Fibroblast of the aortic adventitia (primary cell): ENCODE data around the gene CCDC34. TPM values are rescaled to one million over a fixed set of nuclear protein-coding genes. Genes with fewer than 3 reads are reported as not detected.
A peak's percentile ranks its signal among the peaks of the same experiment; 100 is the strongest.

ENCODE experiments used
- DNase-seq: peaks from one replicate; pipeline ENCODE4 v3.0.0-alpha.2; 2010; ENCODE audit warnings: low read depth
- H3K4me3 ChIP-seq: 2 replicates; pipeline ENCODE4 v1.5.1; 2011; ENCODE audit warnings: low read depth, mild to moderate bottlenecking, control low read depth, low read length, moderate library complexity
- total RNA-seq: library from RNA; depleted of rRNA; stranded (reverse); fragments of >200 nt; gene quantifications from 2 replicates; pipeline ENCODE4 v1.2.3, GENCODE V29; 2012; ENCODE audit warnings: low replicate concordance
- TF ChIP-seq, protein P1 (sequence below): IDR thresholded peaks from 2 replicates; pipeline ENCODE4 v1.5.1; 2011; ENCODE audit warnings: mild to moderate bottlenecking, low read length, control low read depth, inconsistent platforms; ENCODE audit not compliant: insufficient read depth

The CCDC34 gene
- total RNA-seq, 1 donor: 10.7 TPM

DNA sequence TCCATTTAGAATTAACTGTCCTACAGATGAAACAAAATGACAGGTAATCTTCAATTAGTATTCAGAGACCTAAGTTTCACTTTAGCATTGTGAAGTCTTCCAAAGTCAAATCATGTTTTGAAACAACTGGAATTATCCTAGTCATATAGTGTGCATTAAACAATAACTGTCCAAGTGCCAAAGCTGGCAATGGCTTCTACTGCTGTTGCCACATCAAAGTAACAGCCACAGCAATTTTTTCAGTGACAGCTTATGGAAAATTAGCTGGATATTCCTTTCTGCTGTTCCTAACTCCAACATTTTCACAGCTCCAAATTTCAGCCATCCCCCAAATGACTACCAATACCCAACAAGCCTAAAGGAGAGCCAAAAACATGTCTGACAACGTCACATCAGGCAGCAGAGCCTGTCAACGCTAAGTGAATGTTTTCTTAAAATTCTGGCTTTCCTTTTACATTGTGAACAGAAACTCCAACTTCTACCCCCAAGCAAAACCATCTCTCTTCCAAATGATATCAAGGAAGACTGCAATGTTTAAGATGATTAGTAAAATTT is 45.3 kb upstream of the CCDC34 start:
- peak; percentile 67 for DNase-seq
- H3K4me3 ChIP-seq: no peak overlapping the region
- TF ChIP-seq, protein P1, sequence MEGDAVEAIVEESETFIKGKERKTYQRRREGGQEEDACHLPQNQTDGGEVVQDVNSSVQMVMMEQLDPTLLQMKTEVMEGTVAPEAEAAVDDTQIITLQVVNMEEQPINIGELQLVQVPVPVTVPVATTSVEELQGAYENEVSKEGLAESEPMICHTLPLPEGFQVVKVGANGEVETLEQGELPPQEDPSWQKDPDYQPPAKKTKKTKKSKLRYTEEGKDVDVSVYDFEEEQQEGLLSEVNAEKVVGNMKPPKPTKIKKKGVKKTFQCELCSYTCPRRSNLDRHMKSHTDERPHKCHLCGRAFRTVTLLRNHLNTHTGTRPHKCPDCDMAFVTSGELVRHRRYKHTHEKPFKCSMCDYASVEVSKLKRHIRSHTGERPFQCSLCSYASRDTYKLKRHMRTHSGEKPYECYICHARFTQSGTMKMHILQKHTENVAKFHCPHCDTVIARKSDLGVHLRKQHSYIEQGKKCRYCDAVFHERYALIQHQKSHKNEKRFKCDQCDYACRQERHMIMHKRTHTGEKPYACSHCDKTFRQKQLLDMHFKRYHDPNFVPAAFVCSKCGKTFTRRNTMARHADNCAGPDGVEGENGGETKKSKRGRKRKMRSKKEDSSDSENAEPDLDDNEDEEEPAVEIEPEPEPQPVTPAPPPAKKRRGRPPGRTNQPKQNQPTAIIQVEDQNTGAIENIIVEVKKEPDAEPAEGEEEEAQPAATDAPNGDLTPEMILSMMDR: no peak

DNA sequence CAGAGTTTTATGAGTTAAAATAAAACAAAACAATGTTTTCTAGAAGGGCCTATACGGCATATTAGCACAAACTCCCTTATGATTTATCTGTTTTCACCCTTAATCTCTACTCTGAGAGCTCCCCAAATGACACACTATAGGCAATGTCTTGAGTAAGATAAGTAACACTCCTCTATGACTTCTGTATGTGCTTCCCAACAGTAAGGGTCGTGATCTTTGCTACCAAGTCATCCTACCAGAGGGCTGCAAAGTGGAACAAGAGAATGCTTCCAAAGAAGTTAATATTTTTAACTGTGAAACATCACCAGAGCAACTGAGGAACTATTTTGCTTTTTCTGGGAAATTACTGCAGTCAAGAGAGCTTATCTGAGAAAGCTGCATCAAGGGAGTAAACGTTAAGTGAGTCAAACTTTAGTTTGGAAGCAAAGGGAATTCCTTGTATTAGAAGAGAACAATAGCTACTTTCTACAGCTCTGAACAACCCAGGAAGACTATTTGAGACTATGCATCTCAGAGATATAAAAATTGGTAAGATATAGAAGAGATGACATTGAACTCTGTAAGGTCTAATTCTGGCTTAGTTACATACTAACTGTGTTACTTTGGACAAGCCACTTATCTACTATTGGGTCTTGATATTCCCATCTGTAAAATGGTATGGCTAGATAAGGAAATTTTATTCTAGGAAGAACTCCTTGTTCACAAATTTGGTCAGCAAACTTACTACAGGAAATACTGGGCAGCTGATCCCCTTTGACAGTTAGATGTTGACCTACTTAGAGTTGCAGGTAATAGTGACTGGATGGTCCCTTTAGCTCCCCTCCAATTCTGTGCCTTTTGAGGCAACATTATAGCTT is 43.7 kb upstream of the CCDC34 start:
- TF ChIP-seq, protein P1: no peak
- DNase-seq: peak; percentile 89
- no peak overlapping the region for H3K4me3 ChIP-seq

DNA sequence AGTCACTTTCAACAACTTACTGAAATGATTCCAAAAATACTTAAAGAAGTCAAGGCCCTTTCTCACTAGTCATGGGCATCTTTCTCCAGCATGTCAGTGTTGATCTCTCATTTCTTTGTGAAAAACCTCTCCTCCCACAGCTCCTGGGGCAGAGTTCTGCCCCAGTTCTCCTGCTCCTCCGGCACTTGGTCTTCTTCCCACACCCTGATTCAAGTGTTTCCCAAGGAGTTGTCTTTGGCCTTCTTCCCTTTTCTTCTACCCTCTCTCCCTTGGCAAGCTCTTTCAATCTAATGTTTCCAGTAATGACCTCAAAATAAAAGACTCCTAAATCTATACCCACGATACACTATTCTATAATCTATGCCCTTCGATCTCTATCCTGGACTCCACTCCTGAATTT is 42.1 kb upstream of the CCDC34 start:
- TF ChIP-seq, protein P1: no peak
- no peak overlapping the region for H3K4me3 ChIP-seq

DNA sequence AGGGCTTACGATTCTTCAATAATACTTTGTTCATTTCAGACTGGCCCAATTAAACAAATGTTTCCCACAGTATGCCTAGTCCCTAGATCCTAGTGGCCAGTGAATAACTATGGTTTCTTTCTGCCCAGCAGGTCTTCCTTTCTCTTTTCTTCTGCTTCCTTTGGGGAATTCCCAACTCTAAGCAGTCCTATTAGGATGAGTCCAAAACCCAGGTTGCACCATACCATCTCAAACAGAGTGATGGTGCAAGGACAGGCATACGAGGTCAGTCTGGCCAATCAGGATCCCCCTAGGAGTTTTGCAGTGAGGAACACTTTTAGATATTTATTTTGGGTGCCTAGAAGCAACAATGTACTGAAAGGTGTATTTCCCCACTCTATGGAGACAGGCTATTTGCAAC is 41.4 kb upstream of the CCDC34 start:
- no peak for DNase-seq
- H3K4me3 ChIP-seq: no peak overlapping the region
- TF ChIP-seq, protein P1: no peak

More for the DNA sequence above, 42.1 kb upstream of the CCDC34 start:
- peak; percentile 64 for DNase-seq

DNA sequence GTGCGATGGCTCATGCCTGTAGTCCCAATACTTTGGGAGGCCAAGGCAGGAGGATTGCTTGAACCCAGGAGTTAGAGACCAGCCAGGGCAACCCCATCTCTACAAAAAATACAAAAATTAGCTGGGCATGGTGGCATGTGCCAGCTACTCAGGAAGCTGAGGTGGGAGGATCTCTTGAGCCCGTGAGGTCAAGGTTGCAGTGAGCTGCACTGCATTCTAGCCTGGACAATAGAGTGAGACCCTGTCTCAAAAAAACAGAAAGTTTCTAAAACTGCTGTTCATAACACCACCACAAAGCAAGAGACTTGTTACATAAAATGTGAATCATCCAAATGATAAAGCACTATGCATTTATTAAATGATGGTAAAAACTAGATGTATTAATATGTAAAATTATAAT is 40.2 kb upstream of the CCDC34 start:
- DNase-seq: no peak
- H3K4me3 ChIP-seq: no peak overlapping the region
- TF ChIP-seq, protein P1: no peak

GRCh38 chr11:27402450-27402849 is 39.4 kb upstream of the CCDC34 start:
- no peak overlapping the region for H3K4me3 ChIP-seq
- no peak for DNase-seq
- TF ChIP-seq, protein P1: no peak
